ENCODE results near the gene IFITM2. TPM values are rescaled to one million over a fixed set of nuclear protein-coding genes. Genes with fewer than 3 reads are reported as not detected.
A peak's percentile ranks its signal among the peaks of the same experiment; 100 is the strongest.

Gene IFITM2
- total and polyA plus RNA-seq, 2 of the 13 experiments (the other 11 are each of a cell fraction or from before 2014, with no cell fraction given) = 13.8 to 267 TPM

DNA sequence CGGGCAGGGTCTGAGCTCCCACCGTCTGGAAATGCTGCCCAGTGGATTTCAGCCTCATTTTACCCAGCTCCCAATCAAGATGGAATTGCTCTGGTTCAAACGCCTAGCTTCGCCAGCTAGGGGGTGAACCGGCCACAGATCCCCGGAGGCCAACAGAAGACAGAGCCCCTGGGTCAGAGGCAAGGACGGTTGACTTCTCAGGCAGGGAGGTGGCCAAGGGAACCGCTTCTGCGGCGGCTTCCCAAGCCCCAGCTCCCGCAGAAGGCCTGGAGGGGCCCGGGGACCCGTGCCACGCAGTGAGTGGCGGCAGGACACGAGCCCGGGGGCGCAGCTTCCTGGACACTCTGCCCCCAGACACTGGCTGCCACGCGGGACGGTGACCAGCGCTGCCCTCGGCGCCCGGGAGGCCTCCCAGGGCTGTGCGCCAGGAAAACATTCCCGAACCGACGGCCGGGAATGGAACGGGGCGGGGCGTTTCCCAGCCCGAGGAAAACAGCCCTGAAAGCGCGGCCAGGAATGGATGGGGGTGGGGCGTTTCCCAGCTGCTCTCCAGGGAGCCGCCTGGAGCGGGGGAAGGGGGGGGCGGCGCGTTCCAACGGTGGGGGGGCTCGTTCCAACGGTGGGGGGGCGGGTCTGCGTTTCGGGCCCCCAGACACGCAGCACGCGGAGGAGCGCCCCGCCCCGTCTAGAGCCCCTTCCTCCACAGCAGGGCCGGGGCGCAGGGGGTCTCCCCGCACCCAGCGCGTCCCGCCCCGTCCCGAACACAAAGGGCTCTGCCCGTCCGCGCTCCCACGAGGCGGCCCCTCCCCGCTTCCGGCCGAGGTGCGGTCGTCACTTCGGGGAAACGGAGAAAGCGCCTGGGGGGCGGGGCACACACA, 48.2 kb downstream of the IFITM2 start (continued):
- TF ChIP-seq FOXA3 (CRISPR knock-in tag; IDR thresholded peaks at IDR 0.05) (peak; percentile 17; the same call in 1 of the 2 replicates), SIN3A (IDR thresholded peaks at IDR 0.05; ENCODE audit: borderline replicate concordance, low read depth, low read length) (peak; percentile 71; the same call in 1 of the 2 replicates), RBM22 (optimal IDR thresholded peaks at IDR 0.05; ENCODE audit: low read length) (peak; percentile 92), ZMYM2 (CRISPR knock-in tag; IDR thresholded peaks at IDR 0.05) (peak; percentile 77), TARDBP (CRISPR knock-in tag; IDR thresholded peaks at IDR 0.05) (peak; percentile 75), ZNF274 (CRISPR knock-in tag; IDR thresholded peaks at IDR 0.05) (peak; percentile 72)
- TF ChIP-seq, protein P1, sequence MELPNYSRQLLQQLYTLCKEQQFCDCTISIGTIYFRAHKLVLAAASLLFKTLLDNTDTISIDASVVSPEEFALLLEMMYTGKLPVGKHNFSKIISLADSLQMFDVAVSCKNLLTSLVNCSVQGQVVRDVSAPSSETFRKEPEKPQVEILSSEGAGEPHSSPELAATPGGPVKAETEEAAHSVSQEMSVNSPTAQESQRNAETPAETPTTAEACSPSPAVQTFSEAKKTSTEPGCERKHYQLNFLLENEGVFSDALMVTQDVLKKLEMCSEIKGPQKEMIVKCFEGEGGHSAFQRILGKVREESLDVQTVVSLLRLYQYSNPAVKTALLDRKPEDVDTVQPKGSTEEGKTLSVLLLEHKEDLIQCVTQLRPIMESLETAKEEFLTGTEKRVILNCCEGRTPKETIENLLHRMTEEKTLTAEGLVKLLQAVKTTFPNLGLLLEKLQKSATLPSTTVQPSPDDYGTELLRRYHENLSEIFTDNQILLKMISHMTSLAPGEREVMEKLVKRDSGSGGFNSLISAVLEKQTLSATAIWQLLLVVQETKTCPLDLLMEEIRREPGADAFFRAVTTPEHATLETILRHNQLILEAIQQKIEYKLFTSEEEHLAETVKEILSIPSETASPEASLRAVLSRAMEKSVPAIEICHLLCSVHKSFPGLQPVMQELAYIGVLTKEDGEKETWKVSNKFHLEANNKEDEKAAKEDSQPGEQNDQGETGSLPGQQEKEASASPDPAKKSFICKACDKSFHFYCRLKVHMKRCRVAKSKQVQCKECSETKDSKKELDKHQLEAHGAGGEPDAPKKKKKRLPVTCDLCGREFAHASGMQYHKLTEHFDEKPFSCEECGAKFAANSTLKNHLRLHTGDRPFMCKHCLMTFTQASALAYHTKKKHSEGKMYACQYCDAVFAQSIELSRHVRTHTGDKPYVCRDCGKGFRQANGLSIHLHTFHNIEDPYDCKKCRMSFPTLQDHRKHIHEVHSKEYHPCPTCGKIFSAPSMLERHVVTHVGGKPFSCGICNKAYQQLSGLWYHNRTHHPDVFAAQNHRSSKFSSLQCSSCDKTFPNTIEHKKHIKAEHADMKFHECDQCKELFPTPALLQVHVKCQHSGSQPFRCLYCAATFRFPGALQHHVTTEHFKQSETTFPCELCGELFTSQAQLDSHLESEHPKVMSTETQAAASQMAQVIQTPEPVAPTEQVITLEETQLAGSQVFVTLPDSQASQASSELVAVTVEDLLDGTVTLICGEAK (IDR thresholded peaks at IDR 0.05) = no peak
- TF ChIP-seq, protein P1 (CRISPR knock-in tag; IDR thresholded peaks at IDR 0.05) = peak; percentile 78
- TF ChIP-seq, protein P2, sequence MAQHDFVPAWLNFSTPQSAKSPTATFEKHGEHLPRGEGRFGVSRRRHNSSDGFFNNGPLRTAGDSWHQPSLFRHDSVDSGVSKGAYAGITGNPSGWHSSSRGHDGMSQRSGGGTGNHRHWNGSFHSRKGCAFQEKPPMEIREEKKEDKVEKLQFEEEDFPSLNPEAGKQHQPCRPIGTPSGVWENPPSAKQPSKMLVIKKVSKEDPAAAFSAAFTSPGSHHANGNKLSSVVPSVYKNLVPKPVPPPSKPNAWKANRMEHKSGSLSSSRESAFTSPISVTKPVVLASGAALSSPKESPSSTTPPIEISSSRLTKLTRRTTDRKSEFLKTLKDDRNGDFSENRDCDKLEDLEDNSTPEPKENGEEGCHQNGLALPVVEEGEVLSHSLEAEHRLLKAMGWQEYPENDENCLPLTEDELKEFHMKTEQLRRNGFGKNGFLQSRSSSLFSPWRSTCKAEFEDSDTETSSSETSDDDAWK (CRISPR knock-in tag; IDR thresholded peaks at IDR 0.05) = no peak
- TF ChIP-seq, protein P3, sequence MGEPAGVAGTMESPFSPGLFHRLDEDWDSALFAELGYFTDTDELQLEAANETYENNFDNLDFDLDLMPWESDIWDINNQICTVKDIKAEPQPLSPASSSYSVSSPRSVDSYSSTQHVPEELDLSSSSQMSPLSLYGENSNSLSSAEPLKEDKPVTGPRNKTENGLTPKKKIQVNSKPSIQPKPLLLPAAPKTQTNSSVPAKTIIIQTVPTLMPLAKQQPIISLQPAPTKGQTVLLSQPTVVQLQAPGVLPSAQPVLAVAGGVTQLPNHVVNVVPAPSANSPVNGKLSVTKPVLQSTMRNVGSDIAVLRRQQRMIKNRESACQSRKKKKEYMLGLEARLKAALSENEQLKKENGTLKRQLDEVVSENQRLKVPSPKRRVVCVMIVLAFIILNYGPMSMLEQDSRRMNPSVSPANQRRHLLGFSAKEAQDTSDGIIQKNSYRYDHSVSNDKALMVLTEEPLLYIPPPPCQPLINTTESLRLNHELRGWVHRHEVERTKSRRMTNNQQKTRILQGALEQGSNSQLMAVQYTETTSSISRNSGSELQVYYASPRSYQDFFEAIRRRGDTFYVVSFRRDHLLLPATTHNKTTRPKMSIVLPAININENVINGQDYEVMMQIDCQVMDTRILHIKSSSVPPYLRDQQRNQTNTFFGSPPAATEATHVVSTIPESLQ (CRISPR knock-in tag; conservative IDR thresholded peaks at IDR 0.05) = peak; percentile 79; the same call in 1 of the 2 replicates
- TF ChIP-seq, protein P4, sequence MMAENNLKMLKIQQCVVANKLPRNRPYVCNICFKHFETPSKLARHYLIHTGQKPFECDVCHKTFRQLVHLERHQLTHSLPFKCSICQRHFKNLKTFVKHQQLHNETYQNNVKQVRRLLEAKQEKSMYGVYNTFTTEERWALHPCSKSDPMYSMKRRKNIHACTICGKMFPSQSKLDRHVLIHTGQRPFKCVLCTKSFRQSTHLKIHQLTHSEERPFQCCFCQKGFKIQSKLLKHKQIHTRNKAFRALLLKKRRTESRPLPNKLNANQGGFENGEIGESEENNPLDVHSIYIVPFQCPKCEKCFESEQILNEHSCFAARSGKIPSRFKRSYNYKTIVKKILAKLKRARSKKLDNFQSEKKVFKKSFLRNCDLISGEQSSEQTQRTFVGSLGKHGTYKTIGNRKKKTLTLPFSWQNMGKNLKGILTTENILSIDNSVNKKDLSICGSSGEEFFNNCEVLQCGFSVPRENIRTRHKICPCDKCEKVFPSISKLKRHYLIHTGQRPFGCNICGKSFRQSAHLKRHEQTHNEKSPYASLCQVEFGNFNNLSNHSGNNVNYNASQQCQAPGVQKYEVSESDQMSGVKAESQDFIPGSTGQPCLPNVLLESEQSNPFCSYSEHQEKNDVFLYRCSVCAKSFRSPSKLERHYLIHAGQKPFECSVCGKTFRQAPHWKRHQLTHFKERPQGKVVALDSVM (CRISPR knock-in tag; IDR thresholded peaks at IDR 0.05) = peak; percentile 54; the same call in 1 of the 2 replicates
- TF ChIP-seq, protein P5, sequence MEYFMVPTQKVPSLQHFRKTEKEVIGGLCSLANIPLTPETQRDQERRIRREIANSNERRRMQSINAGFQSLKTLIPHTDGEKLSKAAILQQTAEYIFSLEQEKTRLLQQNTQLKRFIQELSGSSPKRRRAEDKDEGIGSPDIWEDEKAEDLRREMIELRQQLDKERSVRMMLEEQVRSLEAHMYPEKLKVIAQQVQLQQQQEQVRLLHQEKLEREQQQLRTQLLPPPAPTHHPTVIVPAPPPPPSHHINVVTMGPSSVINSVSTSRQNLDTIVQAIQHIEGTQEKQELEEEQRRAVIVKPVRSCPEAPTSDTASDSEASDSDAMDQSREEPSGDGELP (IDR thresholded peaks at IDR 0.05; ENCODE audit: borderline replicate concordance, low read depth) = peak; percentile 79

Data from HepG2 (cell line).